Effector memory CD8-positive, alpha-beta T cell (primary cell): ENCODE data around the gene SPAG9.

ENCODE experiments used
- ATAC-seq: fragments of 150-1000 bp; cut with Tn5 transposase; replicated peaks from 2 replicates; pipeline ENCODE4 v1.10.0; 2021; ENCODE audit warnings: mild to moderate bottlenecking, moderate library complexity
- DNase-seq, 3 experiments: peaks; one replicate each; pipeline ENCODE4 v3.0.0; 2021
- H3K27ac Mint-ChIP-seq, 2 donors: one replicate each; pipeline ENCODE4 v1.8.0; 2022; ENCODE audit warnings: mild to moderate bottlenecking in 2 of 2, mixed read lengths in 2 of 2, moderate library complexity in 2 of 2
- H3K27me3 Mint-ChIP-seq, 2 donors: one replicate each; pipeline ENCODE4 v1.8.0; 2022; ENCODE audit warnings: mixed read lengths in 2 of 2
- H3K36me3 Mint-ChIP-seq: one replicate; pipeline ENCODE4 v1.8.0; 2022; ENCODE audit warnings: mild to moderate bottlenecking, moderate library complexity, mixed read lengths; ENCODE audit not compliant: insufficient read depth
- H3K4me1 Mint-ChIP-seq, 2 donors: one replicate each; pipeline ENCODE4 v1.8.0; 2022; ENCODE audit warnings: low read depth in 2 of 2, mixed read lengths in 2 of 2
- H3K4me3 Mint-ChIP-seq, 2 donors: one replicate each; pipeline ENCODE4 v1.8.0; 2022; ENCODE audit warnings: mild to moderate bottlenecking in 2 of 2, mixed read lengths in 2 of 2, moderate library complexity in 2 of 2
- H3K9me3 Mint-ChIP-seq, 2 donors: one replicate each; pipeline ENCODE4 v1.8.0; 2022; ENCODE audit warnings: mixed read lengths in 2 of 2

SPAG9 gene

DNA sequence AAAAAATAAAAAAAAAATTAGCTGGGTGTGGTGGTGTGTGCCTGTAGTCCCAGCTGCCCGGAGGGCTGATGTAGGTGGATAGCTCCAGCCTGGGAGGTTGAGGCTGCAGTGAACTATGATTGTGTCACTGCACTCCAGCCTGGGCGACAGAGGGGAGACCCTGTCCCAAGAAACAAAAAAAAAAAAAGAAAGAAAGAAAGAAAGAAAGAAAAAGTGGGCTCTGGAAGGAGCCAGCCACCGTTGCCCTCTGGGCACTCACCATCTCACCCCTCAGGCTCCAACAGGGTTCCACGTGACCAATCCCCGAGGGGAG is 167.2 kb downstream of the SPAG9 start:
- DNase-seq: no peak
- ATAC-seq: no peak
- H3K4me3 Mint-ChIP-seq: no peak overlapping the region
- H3K4me1 Mint-ChIP-seq: peaks cover 7 to 19% of the 10 kb centered on the region in 2 donors
- H3K27me3 Mint-ChIP-seq: peaks cover 0 to 17% of the 10 kb centered on the region in 2 donors
- no peaks in the 10 kb centered on the region for H3K9me3 Mint-ChIP-seq
- H3K27ac Mint-ChIP-seq: no peak overlapping the region
- peaks cover 4% of the 10 kb centered on the region for H3K36me3 Mint-ChIP-seq

- H3K4me3 Mint-ChIP-seq: no peak overlapping the region
- H3K27me3 Mint-ChIP-seq: peaks cover 0 to 17% of the 10 kb centered on the region in 2 donors
- H3K9me3 Mint-ChIP-seq: no peaks in the 10 kb centered on the region
- DNase-seq: no peak
- peaks cover 11 to 22% of the 10 kb centered on the region in 2 donors for H3K4me1 Mint-ChIP-seq
- ATAC-seq: no peak
- H3K27ac Mint-ChIP-seq: no peak overlapping the region
- H3K36me3 Mint-ChIP-seq: peaks cover 4% of the 10 kb centered on the region
Observed at GRCh38 chr17:50952889-50953288, 167.8 kb downstream of the SPAG9 start.

DNA sequence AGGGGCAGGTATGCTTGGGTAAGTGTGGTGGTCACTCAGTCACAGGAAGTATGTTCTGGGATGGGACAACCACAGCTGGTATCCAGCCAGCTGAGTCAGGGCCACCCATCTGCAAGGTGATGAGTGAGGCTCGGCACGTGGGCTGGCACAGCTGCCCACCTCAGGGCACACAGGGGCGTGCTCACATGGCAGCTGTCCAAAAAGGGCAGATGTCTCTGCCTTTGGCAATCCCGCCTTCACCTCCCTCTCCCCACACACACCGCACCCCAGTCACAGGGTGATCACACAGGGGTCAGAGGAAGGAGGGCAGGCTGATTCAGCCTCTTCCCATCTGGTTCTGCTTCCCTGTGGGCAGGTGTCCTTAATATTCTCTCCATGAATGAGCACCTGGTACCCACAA is 168.7 kb downstream of the SPAG9 start:
- DNase-seq: no peak
- no peak for ATAC-seq
- Mint-ChIP-seq H3K4me3 (no peak overlapping the region), H3K36me3 (peaks cover 4% of the 10 kb centered on the region), H3K27ac (no peak overlapping the region), H3K9me3 (no peaks in the 10 kb centered on the region), H3K27me3 (peaks cover 0 to 17% of the 10 kb centered on the region in 2 donors), H3K4me1 (peaks cover 11 to 24% of the 10 kb centered on the region in 2 donors)

GRCh38 chr17:50949989-50950877 is 170.4 kb downstream of the SPAG9 start:
- ATAC-seq: peak; percentile 91

GRCh38 chr17:50949128-50949988 is 171.3 kb downstream of the SPAG9 start:
- Mint-ChIP-seq H3K4me1 (peaks cover 13 to 26% of the 10 kb centered on the region in 2 donors), H3K36me3 (peaks cover 4% of the 10 kb centered on the region), H3K27ac (peak overlapping the region in 1 of 2 donors; percentile 41)

More at GRCh38 chr17:50949989-50950877, 170.4 kb downstream of the SPAG9 start:
- Mint-ChIP-seq H3K27ac (peak overlapping the region; percentile 32 to 41), H3K9me3 (no peaks in the 10 kb centered on the region), H3K27me3 (peaks cover 0 to 17% of the 10 kb centered on the region in 2 donors), H3K36me3 (peaks cover 4% of the 10 kb centered on the region), H3K4me3 (no peak overlapping the region), H3K4me1 (peaks cover 13 to 27% of the 10 kb centered on the region in 2 donors)
- DNase-seq: peak; percentile 41 to 58 (median 44)

DNA sequence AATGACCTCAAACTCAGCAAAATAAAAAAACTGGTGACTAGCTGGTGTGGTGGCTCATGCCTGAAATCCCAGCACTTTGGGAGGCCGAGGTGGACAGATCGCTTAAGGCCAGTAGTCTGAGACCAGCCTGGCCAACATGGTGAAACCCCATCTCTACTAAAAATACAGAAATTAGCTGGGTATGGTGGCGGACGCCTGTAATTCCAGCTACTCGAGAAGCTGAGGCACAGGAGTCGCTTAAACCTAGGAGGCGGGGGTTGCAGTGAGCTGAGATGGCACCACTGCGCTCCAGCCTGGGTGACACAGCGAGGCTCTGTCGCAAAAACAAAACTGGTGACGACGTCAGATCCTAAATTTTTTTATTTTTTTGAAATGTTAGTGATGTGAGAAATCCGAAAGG is 172.0 kb downstream of the SPAG9 start:
- Mint-ChIP-seq H3K4me1 (peaks cover 14 to 31% of the 10 kb centered on the region in 2 donors), H3K27ac (peak overlapping the region; percentile 41 to 75), H3K27me3 (peaks cover 0 to 6% of the 10 kb centered on the region in 2 donors), H3K4me3 (no peak overlapping the region), H3K36me3 (peaks cover 4% of the 10 kb centered on the region), H3K9me3 (no peaks in the 10 kb centered on the region)
- DNase-seq (no peak), ATAC-seq (no peak)

More at GRCh38 chr17:50949128-50949988, 171.3 kb downstream of the SPAG9 start:
- Mint-ChIP-seq H3K4me3 (no peak overlapping the region), H3K9me3 (no peaks in the 10 kb centered on the region), H3K27me3 (peaks cover 0 to 9% of the 10 kb centered on the region in 2 donors)
- ATAC-seq (no peak), DNase-seq (no peak)

- Mint-ChIP-seq H3K4me3 (no peak overlapping the region), H3K27me3 (no peaks in the 10 kb centered on the region), H3K36me3 (peaks cover 4% of the 10 kb centered on the region), H3K4me1 (peaks cover 18 to 37% of the 10 kb centered on the region in 2 donors), H3K9me3 (no peaks in the 10 kb centered on the region), H3K27ac (peak overlapping the region; percentile 30 to 75)
- ATAC-seq (no peak), DNase-seq (no peak)
Observed at GRCh38 chr17:50947782-50948543, 172.7 kb downstream of the SPAG9 start.

DNA sequence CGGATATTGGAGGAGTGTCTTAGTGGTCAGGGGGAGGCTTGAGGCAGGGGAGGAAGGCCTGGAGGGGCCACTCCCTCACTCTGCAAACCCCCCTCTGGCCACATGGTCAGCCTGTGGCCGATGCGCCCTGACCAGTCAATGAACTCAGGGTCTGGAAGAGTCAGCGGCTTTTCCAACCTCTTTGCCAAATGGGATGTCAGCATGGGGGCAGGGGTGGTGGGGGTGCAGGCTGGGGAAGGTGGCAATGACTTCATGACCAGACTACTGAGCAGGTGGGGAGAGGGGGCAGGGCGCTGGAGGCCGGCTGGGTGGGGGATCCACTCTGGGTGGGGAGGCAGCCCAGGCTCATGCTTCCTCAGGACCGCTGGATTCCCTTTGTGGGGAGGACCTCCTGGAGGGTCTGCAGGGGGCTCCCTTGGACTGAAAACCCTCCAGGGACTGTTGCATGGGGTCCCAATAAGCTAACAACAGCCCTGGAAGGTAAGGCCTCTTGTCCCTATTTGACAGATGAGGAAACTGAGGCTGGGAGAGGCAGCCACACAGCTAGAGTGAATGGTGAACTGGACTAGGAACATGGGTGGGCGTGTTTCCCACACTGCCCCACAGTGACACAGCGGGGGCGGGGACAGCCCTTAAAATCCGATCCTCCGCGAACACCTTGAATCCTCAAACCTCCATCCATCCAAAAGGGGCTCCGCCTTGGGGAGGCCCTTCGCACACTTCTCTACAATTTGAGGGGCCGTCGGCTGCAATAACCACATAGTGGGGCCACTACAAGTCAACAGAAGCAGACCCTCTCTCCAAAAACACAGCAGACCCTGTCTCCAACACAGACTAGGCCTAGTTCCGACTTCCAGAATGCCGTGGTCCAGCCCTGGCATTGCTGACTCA is 173.5 kb downstream of the SPAG9 start:
- ATAC-seq (no peak), DNase-seq (no peak)
- Mint-ChIP-seq H3K4me1 (peaks cover 25 to 44% of the 10 kb centered on the region in 2 donors), H3K4me3 (no peak overlapping the region), H3K27ac (peak overlapping the region; percentile 3 to 75), H3K27me3 (no peaks in the 10 kb centered on the region), H3K9me3 (no peaks in the 10 kb centered on the region), H3K36me3 (peaks cover 4% of the 10 kb centered on the region)

DNA sequence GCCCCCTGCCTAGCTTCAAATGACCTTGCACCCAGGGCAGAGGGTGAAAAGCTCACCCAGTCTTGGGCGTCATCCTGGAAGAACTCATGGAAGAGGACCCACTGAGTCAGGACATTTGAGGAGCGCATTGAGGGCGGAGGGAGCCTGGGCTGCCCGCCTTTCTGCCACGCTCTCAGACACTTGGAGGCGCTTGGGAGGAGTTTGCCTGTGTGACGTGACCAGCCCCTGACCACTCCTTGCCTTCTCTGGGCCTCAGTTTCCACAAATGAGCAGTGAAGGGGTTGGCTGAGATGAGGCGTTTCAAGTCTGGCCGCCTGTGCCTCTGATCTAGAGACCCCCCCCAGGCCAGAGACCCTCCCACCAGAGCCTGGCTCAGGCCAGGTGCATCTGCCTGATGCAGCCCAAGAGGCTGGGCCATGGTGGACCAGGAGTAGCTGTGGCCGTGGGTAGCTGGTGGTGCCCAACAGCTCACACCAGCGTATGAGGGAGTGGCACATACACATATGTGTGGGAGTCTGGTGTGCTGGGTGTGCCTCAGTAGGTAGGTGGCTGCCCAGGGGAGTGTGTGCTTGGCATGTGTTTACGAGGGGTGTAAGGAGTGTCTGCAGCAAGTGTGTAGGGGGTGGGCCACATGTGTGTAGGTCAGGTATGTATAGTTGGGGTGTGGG is 174.3 kb downstream of the SPAG9 start:
- ATAC-seq: no peak
- Mint-ChIP-seq H3K9me3 (no peaks in the 10 kb centered on the region), H3K27me3 (no peaks in the 10 kb centered on the region), H3K4me1 (peaks cover 25 to 46% of the 10 kb centered on the region in 2 donors), H3K27ac (peak overlapping the region; percentile 3 to 96), H3K36me3 (no peaks in the 10 kb centered on the region), H3K4me3 (no peak overlapping the region)
- DNase-seq: no peak

GRCh38 chr17:50945779-50946222 is 174.9 kb downstream of the SPAG9 start:
- Mint-ChIP-seq H3K9me3 (no peaks in the 10 kb centered on the region), H3K27me3 (no peaks in the 10 kb centered on the region), H3K27ac (peak overlapping the region in 1 of 2 donors; percentile 96), H3K36me3 (no peaks in the 10 kb centered on the region), H3K4me3 (no peak overlapping the region), H3K4me1 (peaks cover 22 to 44% of the 10 kb centered on the region in 2 donors)
- ATAC-seq (no peak), DNase-seq (no peak)

- H3K4me3 Mint-ChIP-seq: peak overlapping the region; percentile 73 to 90
- H3K27me3 Mint-ChIP-seq: no peaks in the 10 kb centered on the region
- H3K9me3 Mint-ChIP-seq: no peaks in the 10 kb centered on the region
- H3K36me3 Mint-ChIP-seq: no peaks in the 10 kb centered on the region
- DNase-seq (no peak), ATAC-seq (no peak)
- H3K4me1 Mint-ChIP-seq: peaks cover 21 to 46% of the 10 kb centered on the region in 2 donors
- peak overlapping the region in 1 of 2 donors; percentile 96 for H3K27ac Mint-ChIP-seq
Observed at GRCh38 chr17:50944902-50945720, 175.6 kb downstream of the SPAG9 start.
